Stimulated activated CD8-positive, alpha-beta memory T cell treated with anti-CD3 and anti-CD28 coated beads, Interleukin-12 subunit alpha, Interleukin-12 subunit beta, amount 100 ng/mL, for 4 hours (primary cell): ENCODE measurements around the gene SH2B3.

Source experiments
- DNase-seq: peaks from one replicate; pipeline ENCODE4 v3.0.0-alpha.2; 2020; ENCODE audit warnings: low read depth

SH2B3 gene

DNA sequence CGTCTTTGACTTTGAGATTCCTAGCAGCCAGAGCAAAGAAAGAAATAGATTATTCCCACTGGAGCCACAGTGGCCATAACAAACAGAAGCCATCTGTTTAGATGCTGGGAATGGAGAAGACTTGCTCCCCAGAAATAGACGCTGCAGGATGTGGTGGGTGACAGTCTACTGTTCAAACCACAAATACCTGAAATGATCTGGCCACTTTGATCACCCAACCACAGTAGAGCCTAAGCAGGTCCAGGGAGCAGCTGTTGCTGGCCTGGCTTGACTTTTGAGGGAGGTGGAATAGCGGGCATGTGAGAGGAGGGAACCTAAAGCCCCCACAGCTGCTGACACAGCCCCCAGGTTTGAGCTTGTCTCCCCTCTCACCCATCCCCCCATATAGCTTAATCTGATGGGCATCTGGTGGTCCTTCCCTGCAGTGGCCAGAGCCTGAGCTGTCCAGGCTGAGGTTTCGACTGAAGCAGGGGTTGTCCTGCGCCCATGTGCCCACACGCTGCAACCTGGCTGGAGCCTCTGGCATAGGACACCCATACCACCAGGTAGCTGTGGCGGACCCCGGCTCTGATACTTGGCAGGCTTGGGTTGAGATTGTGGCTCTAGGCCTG lies 38.7 kb downstream of the SH2B3 start:
- DNase-seq: no peak

DNA sequence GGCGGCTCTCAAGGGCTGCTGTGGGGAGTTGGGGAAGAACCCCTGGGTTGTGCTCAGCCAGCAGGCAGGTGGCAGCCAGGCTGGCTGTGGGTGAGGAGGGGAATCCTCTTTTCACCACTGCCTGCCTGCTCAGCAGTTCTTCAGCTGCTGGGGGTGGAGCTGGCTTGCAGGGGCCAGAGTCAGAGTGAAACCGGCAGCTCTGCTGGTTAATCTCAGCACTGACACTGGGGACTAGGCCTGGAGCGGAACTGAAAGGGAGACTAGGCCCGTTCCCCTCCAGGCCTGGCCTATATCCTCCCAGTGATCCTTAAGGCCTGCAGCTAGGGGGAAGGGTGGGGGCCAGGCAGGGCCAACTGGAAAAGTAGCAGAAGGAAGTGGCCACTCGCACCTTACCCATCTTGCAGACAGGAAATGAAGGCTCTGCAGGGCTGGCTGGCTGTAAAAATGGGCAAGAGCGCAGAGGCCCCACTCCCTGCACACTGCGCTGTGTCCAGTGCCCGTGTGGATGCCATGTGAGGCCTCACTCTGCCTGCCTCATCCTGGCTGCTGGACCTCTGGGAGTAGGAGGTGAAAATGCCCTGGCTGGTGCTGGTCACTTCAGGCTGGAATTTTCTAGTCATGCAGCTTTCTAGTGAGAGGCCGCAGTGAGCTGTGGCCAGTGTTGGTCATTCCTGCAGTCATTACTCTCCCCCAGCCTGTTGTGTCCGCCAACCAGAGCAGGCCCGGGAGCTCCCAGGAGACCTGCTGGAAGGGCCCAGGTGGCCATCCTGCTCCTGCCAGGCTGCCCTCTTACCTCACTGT lies 39.4 kb downstream of the SH2B3 start:
- DNase-seq: peak; percentile 62

DNA sequence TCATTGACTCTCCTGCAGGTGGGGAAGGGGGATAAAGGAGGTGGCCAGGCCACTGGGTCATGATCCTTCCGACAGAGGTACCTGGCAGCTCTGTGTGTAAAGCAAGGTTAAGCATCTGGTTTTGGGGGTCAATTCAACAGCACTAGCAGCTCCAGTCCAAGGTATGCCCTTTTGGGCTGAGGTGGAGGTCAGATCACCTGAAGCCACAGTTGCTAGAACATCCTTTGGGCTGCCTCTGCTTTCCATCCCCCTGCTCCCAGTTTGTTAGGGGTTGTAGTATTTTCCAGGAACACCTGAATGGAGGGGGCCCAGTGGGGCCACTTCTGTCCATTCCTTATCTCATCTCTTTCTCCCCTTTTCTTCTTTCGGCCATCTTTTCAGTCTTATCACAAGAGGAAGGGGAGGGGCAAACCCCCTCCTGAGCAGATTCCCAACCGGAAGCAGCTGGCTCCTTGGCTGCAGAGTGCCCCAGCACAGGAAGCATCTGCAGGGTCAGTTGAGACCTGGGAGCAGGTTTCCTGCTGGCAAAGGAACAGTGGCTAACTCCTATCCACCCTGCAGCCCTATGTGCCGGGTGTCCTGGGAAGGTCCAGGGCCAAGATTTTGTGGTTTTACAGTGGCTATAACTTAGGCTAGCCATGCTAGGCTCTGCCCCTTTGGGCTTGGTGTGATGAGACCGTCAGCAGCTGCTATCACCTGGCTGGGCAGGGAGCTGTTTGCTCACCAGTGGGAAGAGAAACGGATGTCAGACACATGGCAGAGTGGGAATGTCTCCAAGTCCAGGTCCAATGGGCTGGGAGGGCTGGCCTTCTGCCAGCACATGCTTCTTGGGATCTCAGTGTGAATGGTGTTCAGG lies 40.2 kb downstream of the SH2B3 start:
- DNase-seq: no peak

DNA sequence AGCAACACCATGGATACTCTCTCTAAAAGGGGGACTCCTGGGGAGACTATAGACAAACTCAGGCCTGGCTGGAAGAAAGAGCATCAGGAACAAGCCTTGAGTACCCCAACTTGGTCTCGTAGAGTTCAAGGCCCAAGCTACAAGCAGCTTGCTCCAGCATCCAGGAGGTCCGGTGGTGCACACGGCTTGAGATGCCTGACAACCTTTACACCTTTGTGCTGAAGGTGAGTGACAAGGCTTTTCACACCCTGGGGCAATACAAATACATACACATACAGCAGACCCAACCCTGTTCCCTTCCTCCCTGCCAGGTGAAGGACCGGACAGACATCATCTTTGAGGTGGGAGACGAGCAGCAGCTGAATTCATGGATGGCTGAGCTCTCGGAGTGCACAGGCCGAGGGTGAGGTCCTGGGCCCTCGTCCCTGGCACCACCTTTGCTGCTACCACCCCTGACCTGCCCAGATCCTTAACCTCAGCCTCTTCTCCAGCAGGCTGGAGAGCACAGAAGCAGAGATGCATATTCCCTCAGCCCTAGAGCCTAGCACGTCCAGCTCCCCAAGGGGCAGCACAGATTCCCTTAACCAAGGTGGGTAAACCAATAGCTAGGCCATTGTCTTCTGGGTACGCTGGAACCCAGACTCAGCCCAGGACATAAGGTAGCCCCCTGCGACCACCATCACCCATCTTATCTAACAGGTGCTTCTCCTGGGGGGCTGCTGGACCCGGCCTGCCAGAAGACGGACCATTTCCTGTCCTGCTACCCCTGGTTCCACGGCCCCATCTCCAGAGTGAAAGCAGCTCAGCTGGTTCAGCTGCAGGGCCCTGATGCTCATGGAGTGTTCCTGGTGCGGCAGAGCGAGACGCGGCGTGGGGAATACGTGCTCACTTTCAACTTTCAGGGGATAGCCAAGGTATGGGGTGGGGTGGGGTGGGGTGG lies 41.2 kb downstream of the SH2B3 start:
- no peak for DNase-seq

DNA sequence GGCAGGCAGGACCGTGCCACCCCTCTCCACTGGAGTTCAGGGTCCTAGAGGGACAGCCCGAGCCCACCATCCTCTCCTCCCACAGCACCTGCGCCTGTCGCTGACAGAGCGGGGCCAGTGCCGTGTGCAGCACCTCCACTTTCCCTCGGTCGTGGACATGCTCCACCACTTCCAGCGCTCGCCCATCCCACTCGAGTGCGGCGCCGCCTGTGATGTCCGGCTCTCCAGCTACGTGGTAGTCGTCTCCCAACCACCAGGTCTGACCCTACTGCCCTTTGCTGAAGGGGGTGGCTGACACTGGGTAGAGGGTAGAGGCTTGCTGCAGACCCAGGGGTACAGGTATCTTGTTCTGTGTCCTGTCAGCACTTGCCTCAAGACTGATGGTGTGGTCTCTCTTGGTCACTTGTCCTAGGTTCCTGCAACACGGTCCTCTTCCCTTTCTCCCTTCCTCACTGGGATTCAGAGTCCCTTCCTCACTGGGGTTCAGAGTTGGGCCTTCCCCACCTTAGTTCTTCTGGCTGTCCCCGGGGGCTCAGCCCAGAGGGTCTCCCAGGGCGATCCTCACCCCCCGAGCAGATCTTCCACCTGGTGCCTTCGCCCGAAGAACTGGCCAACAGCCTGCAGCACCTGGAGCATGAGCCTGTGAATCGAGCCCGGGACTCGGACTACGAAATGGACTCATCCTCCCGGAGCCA lies 42.0 kb downstream of the SH2B3 start:
- no peak for DNase-seq

DNA sequence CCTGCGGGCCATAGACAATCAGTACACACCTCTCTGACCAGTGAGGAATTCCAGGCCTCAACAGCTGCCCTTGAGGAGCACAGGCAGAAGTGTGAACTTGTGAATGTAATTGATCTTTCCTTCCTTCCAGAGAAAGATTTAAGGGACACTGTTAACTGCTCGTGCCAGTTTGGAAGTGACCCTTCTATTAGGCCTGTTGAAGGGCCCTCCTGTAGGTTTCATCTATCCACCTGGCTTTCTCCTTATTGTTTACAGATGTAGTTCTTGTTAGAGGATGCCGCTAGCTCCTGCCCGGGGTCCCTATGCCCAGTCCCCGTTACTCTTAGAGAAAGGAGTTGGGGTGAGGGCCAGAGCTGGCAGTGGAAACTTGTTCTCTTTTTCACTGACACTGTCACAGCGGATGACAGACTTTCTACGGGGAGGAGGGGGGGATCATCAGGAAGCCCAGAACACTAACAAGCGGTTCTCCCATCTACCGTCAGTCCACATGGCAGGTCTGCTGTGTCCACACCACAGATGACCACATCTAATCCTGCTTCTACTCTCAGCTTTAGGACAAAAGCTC lies 42.6 kb downstream of the SH2B3 start:
- DNase-seq: no peak

DNA sequence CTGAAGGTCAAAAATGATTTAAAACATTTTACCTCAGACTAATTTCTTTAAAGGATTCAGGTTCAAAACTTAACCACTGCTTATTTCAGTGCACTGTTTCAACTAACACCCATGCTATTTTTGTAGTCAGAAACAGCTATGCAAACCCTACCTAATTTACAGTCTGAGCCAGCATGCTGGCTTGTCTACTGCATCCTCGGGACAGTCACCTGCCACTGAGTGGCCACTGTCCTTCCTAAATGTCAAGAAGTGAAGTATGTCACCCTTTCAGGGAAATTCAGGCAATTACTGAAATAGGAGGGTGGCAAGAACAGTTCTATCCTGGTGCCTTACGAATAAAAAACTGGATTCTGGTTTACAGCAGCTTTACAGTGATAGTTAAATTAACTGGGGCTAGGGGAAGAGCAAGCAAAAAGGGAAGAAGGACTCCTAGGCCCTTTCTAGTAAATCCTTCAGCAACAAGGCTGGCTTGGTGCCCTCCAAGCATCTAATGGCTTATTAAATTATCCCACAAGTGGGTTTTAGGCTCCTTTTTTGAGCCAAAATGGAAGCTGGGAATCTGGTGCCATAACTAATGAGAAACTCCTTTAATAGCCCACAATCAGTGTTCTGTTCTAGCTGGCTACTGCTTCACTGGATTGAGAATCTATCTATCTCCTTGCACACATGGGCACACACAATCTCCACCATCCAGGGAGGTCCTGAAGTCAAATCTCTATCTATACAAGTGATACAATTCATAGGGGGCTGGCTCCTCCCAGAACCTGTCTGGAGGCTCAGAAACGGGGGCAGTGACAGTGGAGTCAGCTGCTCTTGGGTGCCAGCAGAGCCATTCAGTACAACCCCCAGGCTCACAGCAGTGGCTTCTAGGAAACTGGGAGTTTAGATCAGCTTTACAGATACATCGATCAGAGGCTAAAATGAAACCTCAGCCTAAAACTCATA lies 43.4 kb downstream of the SH2B3 start:
- DNase-seq: no peak

DNA sequence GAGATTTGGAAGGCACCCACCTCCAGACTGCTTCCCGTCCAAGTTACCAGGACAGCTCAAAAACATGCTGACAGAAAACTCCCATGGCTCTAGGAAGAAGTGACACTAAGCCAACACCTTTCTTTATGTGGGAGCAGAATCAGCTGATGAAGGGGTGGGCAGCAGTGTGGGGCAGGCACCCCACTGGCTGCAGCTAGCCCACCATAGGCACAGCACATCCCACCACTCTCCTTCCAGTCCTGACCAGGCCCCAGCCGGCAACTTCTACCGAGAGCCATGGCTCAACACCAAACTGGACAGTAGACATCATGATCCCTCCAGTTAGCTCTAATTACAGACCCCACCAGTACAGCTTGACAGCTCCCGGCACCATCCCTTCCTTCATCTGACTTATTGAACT lies 45.0 kb downstream of the SH2B3 start:
- no peak for DNase-seq

DNA sequence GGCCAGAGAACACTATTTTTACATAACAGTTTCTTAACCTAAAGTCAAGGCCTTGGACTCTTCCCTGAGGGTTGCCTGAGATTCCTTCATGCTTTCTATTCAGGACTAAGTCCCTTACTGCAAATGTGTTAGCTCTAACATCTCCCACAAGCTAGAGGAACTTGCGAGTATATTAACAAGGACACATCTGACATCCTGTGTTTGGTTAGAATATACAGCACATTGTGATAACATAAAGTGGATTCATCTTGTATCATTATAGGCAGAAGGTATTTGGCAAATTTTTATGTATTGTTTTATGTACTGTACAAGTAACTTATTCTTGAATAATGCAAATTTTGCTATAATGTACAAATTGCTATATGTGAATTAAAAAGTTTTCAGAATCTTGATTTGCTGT lies 45.5 kb downstream of the SH2B3 start:
- no peak for DNase-seq

DNA sequence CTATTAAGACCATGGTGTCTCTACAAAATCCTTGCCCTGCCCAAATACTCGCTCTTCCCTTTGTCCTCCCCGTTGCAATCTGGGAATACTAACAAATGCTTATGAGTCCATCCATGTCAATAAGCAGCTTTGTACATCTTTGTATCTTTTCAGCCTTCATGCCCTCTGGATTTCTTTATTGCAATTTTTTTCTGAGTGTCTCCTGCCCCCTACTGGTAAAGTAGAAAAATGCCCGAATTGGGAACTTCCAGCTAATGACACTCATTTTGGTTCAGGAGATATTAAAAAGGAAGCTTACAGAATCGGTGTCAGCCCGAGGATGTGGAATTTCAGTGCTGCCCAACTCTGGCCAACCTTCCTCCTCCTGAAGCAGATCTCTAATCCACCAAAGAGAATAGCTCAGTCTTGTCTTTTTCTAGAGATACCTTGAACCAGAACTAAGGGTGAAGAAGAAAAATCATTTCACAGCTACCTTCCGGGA lies 46.0 kb downstream of the SH2B3 start:
- DNase-seq: no peak

DNA sequence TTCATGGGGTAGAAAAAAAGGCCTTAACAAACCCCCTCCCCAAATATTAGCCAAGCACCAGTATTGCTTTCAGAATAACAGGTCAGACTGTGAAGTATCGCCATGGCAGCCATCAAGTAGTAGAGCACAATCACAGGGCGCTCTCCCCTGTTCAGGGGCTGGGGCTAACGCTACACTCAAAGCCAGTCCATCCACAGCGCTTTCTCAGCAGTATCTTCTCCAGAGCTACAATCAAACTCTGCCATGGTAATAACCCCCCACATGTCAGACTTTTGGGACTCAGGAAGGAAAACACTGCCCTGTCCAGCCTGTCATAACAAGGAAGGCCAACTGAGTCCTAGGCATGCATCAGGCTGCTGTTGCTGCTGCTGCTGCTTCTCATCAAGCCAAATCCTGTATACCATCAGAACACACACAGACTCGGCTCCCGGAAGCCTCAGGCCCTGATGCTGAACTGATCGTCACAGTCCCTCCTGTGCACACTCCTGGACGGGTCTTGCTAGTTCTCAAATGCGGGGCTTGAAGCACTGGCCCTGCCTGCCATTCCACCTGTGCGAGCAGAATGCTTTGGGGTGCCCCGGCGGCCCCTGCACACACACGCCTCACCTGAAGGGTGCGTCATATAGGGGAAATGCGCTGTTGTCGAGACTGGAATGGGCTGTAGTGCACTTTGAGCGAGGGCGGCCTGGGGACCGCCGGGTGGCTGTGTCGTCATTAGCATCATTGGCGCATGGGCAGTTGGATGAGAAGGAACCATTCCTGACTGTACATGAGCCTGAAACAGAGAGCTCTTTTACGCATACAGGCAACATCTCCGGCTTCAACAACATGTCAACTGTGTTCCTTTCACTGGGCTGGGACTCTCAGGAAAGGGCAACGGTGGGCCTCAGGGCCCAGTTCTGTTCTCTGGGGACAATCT lies 47.6 kb downstream of the SH2B3 start:
- DNase-seq: no peak

DNA sequence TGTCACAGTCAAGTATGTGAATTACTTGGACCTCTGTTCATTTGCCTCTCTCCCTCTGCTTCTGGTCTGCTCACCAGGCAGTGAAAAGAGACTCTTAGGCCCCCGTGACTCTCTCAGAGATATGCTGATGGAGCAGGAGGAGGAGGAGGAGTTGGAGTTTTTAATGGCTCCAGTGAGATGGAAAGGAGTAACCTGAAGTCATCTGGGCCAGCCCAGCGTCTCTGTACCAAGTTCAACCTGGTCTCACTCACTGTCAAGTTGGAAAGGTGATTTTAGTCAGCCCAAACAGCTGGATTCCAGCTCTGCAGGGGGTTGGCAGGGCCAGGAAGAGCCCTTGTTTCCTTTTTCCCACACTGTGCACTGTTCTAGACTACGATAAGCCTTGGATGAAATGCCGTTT lies 48.6 kb downstream of the SH2B3 start:
- DNase-seq: no peak

DNA sequence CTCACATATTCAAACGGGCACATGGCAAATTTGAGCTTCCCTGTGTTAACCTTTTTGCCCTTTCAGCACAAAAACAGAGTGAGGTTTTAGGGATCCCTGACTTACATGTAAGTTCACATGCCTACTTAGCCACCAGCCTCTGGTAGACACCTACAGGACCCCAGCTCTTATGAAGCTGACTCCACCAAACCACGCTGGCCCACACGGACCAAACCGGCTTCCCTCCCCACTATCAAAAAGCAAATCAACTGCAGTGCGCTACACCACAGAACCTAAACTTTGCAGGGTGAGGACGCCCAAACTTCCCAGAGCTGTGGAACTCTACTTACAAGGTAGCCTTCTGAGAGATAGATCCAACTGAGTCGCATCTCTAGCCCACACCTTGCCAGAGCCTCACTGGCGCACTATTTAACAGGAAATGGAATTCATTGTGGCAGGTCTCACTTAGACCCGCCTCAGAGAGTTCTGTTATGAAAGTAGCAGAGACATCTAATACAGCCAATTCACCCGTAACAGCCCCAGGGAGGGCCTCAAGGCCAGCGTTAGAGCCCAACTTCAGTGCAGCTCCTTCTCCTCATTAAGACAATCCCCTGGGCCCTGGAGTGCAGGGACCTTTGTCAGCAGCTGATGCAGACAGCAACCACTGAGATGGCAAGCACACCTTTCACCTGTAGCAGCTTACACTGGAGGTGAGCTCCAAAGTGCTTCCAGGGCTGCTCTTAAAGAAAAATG lies 49.2 kb downstream of the SH2B3 start:
- DNase-seq: no peak

DNA sequence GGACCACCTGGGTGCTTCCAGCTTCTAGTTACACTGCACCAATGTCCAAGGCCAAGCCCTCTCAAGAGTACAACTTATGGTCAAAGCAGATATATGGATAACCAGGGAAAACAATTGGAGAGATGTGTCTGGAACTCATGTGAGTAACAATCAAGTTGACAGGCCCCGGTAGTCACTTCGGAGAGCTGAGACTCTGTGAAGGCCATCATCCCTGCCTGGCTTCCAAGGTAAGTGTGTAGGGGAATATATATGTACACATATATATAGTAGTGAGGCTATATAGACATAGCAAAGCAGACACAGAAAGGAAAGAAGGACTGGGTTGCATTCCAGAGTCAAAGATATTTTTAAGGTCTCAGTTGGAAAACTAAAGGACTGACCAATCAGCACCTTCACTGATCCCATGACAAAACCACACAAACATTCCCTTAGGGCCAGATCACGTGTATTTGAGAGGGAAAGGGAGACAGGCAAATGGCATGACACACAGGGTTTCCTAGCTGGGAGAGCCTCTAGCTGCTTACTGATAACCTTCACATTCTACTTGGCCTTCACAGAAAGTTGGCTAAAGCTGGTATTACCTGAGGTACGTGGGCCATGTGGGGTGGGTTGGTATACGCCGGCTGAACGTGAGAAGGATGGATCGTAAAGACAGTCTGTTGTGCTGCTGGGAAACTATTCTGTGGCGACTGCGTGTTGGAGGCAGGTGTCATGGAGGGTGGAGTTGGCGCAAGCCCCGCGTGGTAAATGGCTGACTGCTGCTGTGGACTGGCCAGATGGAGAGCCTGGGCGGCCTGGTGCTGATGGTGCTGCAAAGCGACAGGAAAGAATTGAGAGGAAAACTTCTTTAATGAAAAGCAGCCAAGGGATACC lies 50.0 kb downstream of the SH2B3 start:
- DNase-seq: no peak

DNA sequence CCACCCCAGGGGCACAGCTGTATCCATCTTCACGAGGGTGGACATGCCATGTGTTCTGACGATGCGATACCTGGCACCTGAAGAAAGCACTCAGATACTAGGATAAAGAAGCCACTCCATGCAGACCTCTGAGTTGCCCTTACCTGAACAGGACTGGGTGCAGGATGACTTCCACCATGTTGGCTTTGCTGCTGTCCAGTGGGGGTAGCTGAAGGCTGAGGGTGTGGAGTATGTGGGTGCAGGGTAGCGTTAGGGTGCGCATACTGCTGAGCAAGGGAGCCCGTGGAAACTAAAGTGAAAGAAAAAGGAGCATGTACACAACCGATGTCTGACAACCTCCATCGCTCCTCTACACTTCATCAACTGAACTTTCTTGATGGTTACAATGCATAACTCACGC lies 51.3 kb downstream of the SH2B3 start:
- DNase-seq: no peak

DNA sequence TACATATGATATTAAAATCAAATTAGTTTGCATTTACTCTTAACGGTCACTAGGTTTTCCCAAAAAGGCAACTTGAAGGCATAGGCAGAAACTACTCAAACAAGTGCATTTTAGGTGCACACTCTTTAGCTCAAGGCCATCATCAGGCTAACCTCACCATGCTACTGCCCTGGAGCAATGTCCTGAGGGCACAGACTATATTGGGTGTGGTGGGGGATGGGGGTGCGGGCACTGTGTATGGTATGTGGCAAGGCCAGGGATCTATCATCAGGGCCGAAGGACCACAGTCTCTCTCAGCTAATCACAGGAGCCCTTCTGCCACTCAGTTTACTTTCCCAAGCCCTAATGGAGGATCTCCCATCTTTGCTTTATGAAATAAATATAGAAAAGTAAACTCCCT lies 51.9 kb downstream of the SH2B3 start:
- no peak for DNase-seq
